ENCODE results near the gene C1QTNF5. TPM values are rescaled to one million over a fixed set of nuclear protein-coding genes. Genes with fewer than 3 reads are reported as not detected.

The C1QTNF5 gene
- total RNA-seq, 6 experiments from 2014 or later: 2.8 to 6.3 (median 4.8) TPM

DNA sequence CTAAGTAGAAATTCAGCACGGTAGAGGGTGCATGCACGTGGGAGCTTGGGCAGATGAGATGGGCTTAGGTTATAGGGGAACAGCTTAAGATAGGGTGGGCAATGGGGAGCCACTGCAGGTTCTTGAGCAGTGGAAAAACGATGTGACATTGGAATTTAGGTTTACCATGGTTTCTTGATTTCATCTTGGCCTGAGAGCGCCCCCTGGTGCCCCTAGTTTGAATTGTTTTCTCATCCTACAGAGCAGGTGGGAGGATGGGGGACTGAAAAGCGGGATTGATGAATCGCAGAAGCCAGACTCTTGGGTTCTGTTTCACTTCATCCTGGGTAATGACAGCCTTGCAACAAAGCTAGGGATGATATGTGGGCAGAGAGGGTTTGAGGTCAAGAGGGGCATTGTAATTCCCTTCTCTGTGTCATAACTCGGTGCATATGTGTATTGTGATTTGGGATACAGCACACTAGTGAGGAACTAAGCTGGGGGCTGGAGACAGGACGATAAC is 17.1 kb downstream of the C1QTNF5 start:
- 18% methylated on average over 8 of the region's 8 CpGs for WGBS (ENCODE audit: insufficient coverage, low coverage, low lambda C conversion rate, missing lambda C conversion rate)
- no peak overlapping the region for H3K27ac ChIP-seq
- intact Hi-C loops (cut with DNase I): no loop called here

DNA sequence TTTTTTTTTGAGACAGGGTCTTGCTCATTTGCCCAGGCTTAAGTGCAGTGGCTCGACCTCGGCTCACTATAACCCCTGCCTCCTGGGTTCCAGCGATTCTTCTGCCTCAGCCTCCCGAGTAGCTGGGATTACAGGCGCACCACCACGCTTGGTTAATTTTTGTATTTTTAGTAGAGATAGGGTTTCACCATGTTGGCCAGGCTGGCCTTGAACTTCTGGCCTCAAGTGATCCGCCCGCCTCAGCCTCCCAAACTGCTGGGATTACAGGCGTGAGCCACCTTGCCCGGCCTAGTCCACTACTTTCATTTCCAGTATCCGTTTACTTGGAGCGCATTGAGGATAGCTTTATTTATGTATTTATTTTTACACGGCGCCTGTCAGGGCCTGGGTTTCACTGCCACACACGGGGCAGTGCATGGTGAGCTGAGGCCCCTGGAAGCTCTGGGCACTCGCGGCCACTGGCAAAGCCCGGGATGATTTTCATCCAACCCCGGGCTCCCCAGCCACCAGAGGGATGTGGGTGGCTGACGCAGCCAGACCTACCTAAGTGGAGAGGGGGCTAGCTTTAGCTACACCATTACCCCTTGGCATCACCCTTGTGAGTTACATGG is 17.7 kb downstream of the C1QTNF5 start:
- 72% methylated on average over 19 of the region's 20 CpGs for WGBS (ENCODE audit: insufficient coverage, low coverage, low lambda C conversion rate, missing lambda C conversion rate)
- TF ChIP-seq CTCF (IDR thresholded peaks at IDR 0.05) (no peak), POLR2A (IDR thresholded peaks at IDR 0.05) (no peak)
- H3K27ac ChIP-seq: no peak overlapping the region
- H3K4me1 ChIP-seq: peaks cover 0 to 10% (median 4%) of the 10 kb centered on the region in 4 donors
- H3K4me3 ChIP-seq: no peak overlapping the region
- no peak for ATAC-seq
- no peaks in the 10 kb centered on the region for H3K9me3 ChIP-seq
- H3K36me3 ChIP-seq: no peaks in the 10 kb centered on the region
- intact Hi-C loops (cut with DNase I): no loop called here
- no peaks in the 10 kb centered on the region for H3K27me3 ChIP-seq
- DNase-seq: peak in 1 of 3 donors; percentile 45

More for the DNA sequence above, 17.1 kb downstream of the C1QTNF5 start:
- no peak for TF ChIP-seq POLR2A (IDR thresholded peaks at IDR 0.05)
- TF ChIP-seq CTCF (IDR thresholded peaks at IDR 0.05): peak; percentile 54 to 82 (median 76)
- Histone ChIP-seq H3K27me3 (no peaks in the 10 kb centered on the region), H3K36me3 (no peaks in the 10 kb centered on the region), H3K9me3 (no peaks in the 10 kb centered on the region), H3K4me3 (no peak overlapping the region), H3K4me1 (peaks cover 0 to 10% (median 4%) of the 10 kb centered on the region in 4 donors)
- DNase-seq: peak in 2 of 3 donors; percentile 58 to 61
- ATAC-seq: peak in 3 of 4 donors; percentile 13 to 31 (median 28)

DNA sequence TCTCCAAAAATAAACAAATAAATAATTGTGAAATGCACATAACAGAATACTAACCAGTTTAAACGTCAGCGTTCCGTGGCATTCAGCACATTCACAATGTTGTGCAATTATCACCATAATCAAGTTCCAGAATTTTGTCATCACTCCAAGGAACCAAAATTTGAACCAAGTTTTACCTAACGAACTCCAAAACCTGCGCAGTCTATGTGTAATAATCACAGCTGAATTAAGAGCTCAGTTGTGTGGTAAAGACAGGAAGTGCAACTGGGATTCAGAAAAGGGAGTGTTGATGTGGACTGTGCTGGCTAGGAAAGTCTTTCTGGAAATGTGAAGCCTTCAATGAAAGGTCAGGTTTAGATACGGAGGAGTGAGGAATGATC is 18.3 kb downstream of the C1QTNF5 start:
- intact Hi-C loops (cut with DNase I): no loop called here
- ATAC-seq (peak in 1 of 4 donors; percentile 20), DNase-seq (no peak)
- Histone ChIP-seq H3K27me3 (no peaks in the 10 kb centered on the region), H3K4me1 (peaks cover 0 to 12% (median 4%) of the 10 kb centered on the region in 4 donors), H3K36me3 (no peaks in the 10 kb centered on the region), H3K9me3 (no peaks in the 10 kb centered on the region), H3K27ac (peak overlapping the region in 1 of 3 donors; percentile 75), H3K4me3 (no peak overlapping the region)
- TF ChIP-seq POLR2A (IDR thresholded peaks at IDR 0.05) (no peak), CTCF (IDR thresholded peaks at IDR 0.05) (peak in 1 of 4 donors; percentile 6)
- WGBS (ENCODE audit: insufficient coverage, low coverage, low lambda C conversion rate, missing lambda C conversion rate): 19% methylated on average over 6 of the region's 6 CpGs

- under 1% methylated on average over 20 of the region's 60 CpGs for WGBS (ENCODE audit: insufficient coverage, low coverage, low lambda C conversion rate, missing lambda C conversion rate)
- Histone ChIP-seq H3K4me1 (peaks cover 0 to 23% (median 4%) of the 10 kb centered on the region in 4 donors), H3K4me3 (peak overlapping the region; percentile 39 to 48 (median 42)), H3K9me3 (no peaks in the 10 kb centered on the region), H3K36me3 (no peaks in the 10 kb centered on the region), H3K27ac (peak overlapping the region; percentile 44 to 75 (median 50)), H3K27me3 (peaks cover 0 to 4% of the 10 kb centered on the region in 2 donors)
- TF ChIP-seq POLR2A (IDR thresholded peaks at IDR 0.05): peak; percentile 21
- no peak for TF ChIP-seq CTCF (IDR thresholded peaks at IDR 0.05)
- intact Hi-C loops (cut with DNase I): no loop called here
- ATAC-seq (peak; percentile 32 to 47 (median 45)), DNase-seq (peak; percentile 54 to 68 (median 63))
These were observed 19.7 kb downstream of the C1QTNF5 start for GRCh38 chr11:119320776-119321524.
